ENCODE results near the gene FLOT1. TPM values are rescaled to one million over a fixed set of nuclear protein-coding genes. Genes with fewer than 3 reads are reported as not detected.

The FLOT1 gene
- total and polyA plus RNA-seq, 2 of the 13 experiments (the other 11 are each of a cell fraction or from before 2014, with no cell fraction given): 82.3 to 130 TPM

DNA sequence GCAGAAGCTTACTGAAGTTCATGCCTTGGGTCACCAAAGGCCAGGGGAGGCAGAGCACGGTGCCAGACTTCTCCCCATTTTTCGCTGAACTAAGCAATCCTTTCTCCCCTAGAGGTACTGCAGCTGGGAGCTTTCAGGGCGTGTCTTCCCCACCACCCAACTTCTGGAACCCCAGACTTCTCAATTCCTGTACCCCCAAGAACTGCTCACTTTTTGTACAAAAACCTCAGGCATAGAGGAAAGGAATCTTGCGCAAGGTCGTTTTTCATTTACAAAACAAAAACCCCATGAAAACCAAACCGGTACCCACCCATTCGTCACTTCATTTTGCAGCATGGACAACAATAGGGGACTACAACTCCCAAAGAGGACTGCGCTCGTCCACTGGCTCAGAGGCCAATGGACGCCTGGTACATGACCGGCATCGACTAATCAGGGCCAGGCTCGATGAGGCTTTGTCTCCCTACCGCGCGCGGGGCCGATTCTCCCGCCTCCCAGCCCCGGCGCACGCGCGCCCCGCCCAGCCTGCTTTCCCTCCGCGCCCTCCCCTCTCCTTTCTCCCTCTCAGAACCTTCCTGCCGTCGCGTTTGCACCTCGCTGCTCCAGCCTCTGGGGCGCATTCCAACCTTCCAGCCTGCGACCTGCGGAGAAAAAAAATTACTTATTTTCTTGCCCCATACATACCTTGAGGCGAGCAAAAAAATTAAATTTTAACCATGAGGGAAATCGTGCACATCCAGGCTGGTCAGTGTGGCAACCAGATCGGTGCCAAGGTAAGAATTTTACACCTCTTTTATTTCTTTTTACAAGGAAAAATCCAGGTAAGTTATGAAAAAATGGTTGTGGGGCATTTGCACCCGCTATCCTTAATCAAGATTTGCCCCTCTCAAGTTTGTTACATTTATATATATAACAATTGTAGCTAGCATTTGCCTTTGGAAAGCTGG lies 22.4 kb downstream of the FLOT1 start, which contains the start of gene TUBB (continued):
- TF ChIP-seq, protein P1, sequence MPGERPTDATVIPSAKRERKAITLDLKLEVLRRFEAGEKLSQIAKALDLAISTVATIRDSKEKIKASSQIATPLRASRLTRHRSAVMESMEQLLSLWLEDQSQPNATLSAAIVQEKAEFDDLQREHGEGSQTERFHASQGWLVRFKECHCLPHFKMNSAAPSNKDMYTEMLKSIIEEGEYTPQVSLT (CRISPR knock-in tag; IDR thresholded peaks at IDR 0.05; ENCODE audit: borderline replicate concordance, low read depth): no peak
- TF ChIP-seq SP2 (CRISPR knock-in tag; IDR thresholded peaks at IDR 0.05): peak; percentile 88
- peak; percentile 34; the same call in 1 of the 2 replicates for TF ChIP-seq CHD2 (IDR thresholded peaks at IDR 0.05; ENCODE audit: low read depth, low read length)
- TF ChIP-seq, protein P2, sequence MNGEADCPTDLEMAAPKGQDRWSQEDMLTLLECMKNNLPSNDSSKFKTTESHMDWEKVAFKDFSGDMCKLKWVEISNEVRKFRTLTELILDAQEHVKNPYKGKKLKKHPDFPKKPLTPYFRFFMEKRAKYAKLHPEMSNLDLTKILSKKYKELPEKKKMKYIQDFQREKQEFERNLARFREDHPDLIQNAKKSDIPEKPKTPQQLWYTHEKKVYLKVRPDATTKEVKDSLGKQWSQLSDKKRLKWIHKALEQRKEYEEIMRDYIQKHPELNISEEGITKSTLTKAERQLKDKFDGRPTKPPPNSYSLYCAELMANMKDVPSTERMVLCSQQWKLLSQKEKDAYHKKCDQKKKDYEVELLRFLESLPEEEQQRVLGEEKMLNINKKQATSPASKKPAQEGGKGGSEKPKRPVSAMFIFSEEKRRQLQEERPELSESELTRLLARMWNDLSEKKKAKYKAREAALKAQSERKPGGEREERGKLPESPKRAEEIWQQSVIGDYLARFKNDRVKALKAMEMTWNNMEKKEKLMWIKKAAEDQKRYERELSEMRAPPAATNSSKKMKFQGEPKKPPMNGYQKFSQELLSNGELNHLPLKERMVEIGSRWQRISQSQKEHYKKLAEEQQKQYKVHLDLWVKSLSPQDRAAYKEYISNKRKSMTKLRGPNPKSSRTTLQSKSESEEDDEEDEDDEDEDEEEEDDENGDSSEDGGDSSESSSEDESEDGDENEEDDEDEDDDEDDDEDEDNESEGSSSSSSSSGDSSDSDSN (CRISPR knock-in tag; IDR thresholded peaks at IDR 0.05): peak; percentile 64
- 0 out of 2 replicates have a peak, but pooled peaks have one; percentile 65 for TF ChIP-seq BRD4 (CRISPR knock-in tag; IDR thresholded peaks at IDR 0.05)
- TF ChIP-seq ZSCAN21 (CRISPR knock-in tag; IDR thresholded peaks at IDR 0.05; ENCODE audit: borderline replicate concordance): no peak
- TF ChIP-seq ZMYM4 (CRISPR knock-in tag; IDR thresholded peaks at IDR 0.05): peak; percentile 70
- peak; percentile 11; the same call in 1 of the 2 replicates for TF ChIP-seq ARNT2 (CRISPR knock-in tag; IDR thresholded peaks at IDR 0.05; ENCODE audit: low read depth)
- no peak for TF ChIP-seq NFE2L1 (CRISPR knock-in tag; IDR thresholded peaks at IDR 0.05; ENCODE audit: borderline replicate concordance)
- TF ChIP-seq, protein P3, sequence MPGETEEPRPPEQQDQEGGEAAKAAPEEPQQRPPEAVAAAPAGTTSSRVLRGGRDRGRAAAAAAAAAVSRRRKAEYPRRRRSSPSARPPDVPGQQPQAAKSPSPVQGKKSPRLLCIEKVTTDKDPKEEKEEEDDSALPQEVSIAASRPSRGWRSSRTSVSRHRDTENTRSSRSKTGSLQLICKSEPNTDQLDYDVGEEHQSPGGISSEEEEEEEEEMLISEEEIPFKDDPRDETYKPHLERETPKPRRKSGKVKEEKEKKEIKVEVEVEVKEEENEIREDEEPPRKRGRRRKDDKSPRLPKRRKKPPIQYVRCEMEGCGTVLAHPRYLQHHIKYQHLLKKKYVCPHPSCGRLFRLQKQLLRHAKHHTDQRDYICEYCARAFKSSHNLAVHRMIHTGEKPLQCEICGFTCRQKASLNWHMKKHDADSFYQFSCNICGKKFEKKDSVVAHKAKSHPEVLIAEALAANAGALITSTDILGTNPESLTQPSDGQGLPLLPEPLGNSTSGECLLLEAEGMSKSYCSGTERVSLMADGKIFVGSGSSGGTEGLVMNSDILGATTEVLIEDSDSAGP (CRISPR knock-in tag; IDR thresholded peaks at IDR 0.05; ENCODE audit: borderline replicate concordance): peak; percentile 77; the same call in 1 of the 2 replicates
- TF ChIP-seq, protein P4, sequence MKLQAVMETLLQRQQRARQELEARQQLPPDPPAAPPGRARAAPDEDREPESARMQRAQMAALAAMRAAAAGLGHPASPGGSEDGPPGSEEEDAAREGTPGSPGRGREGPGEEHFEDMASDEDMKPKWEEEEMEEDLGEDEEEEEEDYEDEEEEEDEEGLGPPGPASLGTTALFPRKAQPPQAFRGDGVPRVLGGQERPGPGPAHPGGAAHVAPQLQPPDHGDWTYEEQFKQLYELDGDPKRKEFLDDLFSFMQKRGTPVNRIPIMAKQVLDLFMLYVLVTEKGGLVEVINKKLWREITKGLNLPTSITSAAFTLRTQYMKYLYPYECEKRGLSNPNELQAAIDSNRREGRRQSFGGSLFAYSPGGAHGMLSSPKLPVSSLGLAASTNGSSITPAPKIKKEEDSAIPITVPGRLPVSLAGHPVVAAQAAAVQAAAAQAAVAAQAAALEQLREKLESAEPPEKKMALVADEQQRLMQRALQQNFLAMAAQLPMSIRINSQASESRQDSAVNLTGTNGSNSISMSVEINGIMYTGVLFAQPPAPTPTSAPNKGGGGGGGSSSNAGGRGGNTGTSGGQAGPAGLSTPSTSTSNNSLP (IDR thresholded peaks at IDR 0.05; ENCODE audit: low read depth, low read length): 0 out of 2 replicates have a peak, but pooled peaks have one; percentile 37
- no peak for TF ChIP-seq SP1 (IDR thresholded peaks at IDR 0.05)
- TF ChIP-seq SP1 (CRISPR knock-in tag; IDR thresholded peaks at IDR 0.05): peak; percentile 74
- TF ChIP-seq MZF1 (CRISPR knock-in tag; IDR thresholded peaks at IDR 0.05; ENCODE audit: borderline replicate concordance): 0 out of 2 replicates have a peak, but pooled peaks have one; percentile 58
- TF ChIP-seq, protein P5, sequence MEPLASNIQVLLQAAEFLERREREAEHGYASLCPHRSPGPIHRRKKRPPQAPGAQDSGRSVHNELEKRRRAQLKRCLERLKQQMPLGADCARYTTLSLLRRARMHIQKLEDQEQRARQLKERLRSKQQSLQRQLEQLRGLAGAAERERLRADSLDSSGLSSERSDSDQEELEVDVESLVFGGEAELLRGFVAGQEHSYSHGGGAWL (CRISPR knock-in tag; IDR thresholded peaks at IDR 0.05): peak; percentile 87
- peak; percentile 14; the same call in 1 of the 2 replicates for TF ChIP-seq YEATS4 (CRISPR knock-in tag; IDR thresholded peaks at IDR 0.05; ENCODE audit: borderline replicate concordance)
- TF ChIP-seq ZNF549 (CRISPR knock-in tag; IDR thresholded peaks at IDR 0.05): 0 out of 2 replicates have a peak, but pooled peaks have one; percentile 58
- TF ChIP-seq MAFK (conservative IDR thresholded peaks at IDR 0.05 in 1 of 2, IDR thresholded peaks at IDR 0.05 in 1 of 2; ENCODE audit: low read length in 2 of 2): peak; percentile 95 to 98
- TF ChIP-seq, protein P6, sequence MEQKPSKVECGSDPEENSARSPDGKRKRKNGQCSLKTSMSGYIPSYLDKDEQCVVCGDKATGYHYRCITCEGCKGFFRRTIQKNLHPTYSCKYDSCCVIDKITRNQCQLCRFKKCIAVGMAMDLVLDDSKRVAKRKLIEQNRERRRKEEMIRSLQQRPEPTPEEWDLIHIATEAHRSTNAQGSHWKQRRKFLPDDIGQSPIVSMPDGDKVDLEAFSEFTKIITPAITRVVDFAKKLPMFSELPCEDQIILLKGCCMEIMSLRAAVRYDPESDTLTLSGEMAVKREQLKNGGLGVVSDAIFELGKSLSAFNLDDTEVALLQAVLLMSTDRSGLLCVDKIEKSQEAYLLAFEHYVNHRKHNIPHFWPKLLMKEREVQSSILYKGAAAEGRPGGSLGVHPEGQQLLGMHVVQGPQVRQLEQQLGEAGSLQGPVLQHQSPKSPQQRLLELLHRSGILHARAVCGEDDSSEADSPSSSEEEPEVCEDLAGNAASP (CRISPR knock-in tag; IDR thresholded peaks at IDR 0.05; ENCODE audit: borderline replicate concordance): no peak; the same call in 1 of the 2 replicates
